ENCODE data around the gene MIOS.

Gene MIOS

GRCh38 chr7:7584653-7585052, 18.0 kb downstream of the MIOS start:
- DNase-seq (ENCODE audit: low spot score) = no peak

GRCh38 chr7:7585241-7585928, 18.7 kb downstream of the MIOS start:
- DNase-seq (ENCODE audit: low spot score) = no peak

- DNase-seq (ENCODE audit: low spot score) = peak; percentile 43
Measured at GRCh38 chr7:7595451-7595850, 28.8 kb downstream of the MIOS start.

- DNase-seq (ENCODE audit: low spot score) = peak; percentile 11
Measured at GRCh38 chr7:7596176-7596575, 29.5 kb downstream of the MIOS start.

GRCh38 chr7:7607010-7607409, 40.3 kb downstream of the MIOS start:
- no peak for DNase-seq (ENCODE audit: low spot score)

GRCh38 chr7:7609330-7609729, 42.6 kb downstream of the MIOS start:
- DNase-seq (ENCODE audit: low spot score) = no peak

- DNase-seq (ENCODE audit: low spot score) = no peak
Measured at GRCh38 chr7:7612519-7612918, 45.8 kb downstream of the MIOS start.

- no peak for DNase-seq (ENCODE audit: low spot score)
Measured at GRCh38 chr7:7613210-7613609, 46.5 kb downstream of the MIOS start.

GRCh38 chr7:7614018-7614741, 47.5 kb downstream of the MIOS start:
- no peak for DNase-seq (ENCODE audit: low spot score)

GRCh38 chr7:7617550-7617949, 50.9 kb downstream of the MIOS start:
- DNase-seq (ENCODE audit: low spot score) = no peak

GRCh38 chr7:7618410-7618809, 51.7 kb downstream of the MIOS start:
- no peak for DNase-seq (ENCODE audit: low spot score)

GRCh38 chr7:7620236-7620635, 53.6 kb downstream of the MIOS start:
- DNase-seq (ENCODE audit: low spot score) = no peak

- no peak for DNase-seq (ENCODE audit: low spot score)
Measured at GRCh38 chr7:7620644-7621210, 54.0 kb downstream of the MIOS start.

GRCh38 chr7:7628476-7628875, 61.8 kb downstream of the MIOS start:
- no peak for DNase-seq (ENCODE audit: low spot score)

GRCh38 chr7:7630626-7631329, 64.1 kb downstream of the MIOS start:
- DNase-seq (ENCODE audit: low spot score) = no peak

GRCh38 chr7:7639421-7639820, 72.7 kb downstream of the MIOS start:
- DNase-seq (ENCODE audit: low spot score) = no peak

- DNase-seq (ENCODE audit: low spot score) = peak; percentile 58
Measured at GRCh38 chr7:7639847-7640220, 73.2 kb downstream of the MIOS start.

- DNase-seq (ENCODE audit: low spot score) = peak; percentile 98
Measured at GRCh38 chr7:7640221-7641128, 73.8 kb downstream of the MIOS start, which contains the start of gene UMAD1. TSS of gene UMAD1 (plus strand) at chr7:7640752. CDS start at chr7:7673372, 32,620 bp downstream.

GRCh38 chr7:7641129-7641663, 74.5 kb downstream of the MIOS start:
- no peak for DNase-seq (ENCODE audit: low spot score)

GRCh38 chr7:7642081-7642480, 75.4 kb downstream of the MIOS start:
- DNase-seq (ENCODE audit: low spot score) = no peak

- DNase-seq (ENCODE audit: low spot score) = no peak
Measured at GRCh38 chr7:7647495-7648036, 80.9 kb downstream of the MIOS start.
